HepG2 (cell line): Measurements from ENCODE around the gene PGS1. TPM values are rescaled to one million over a fixed set of nuclear protein-coding genes. Genes with fewer than 3 reads are reported as not detected.
A peak's percentile ranks its signal among the peaks of the same experiment; 100 is the strongest.

Experiments
- ATAC-seq: fragments of 200-7000 bp; cut with Tn5 transposase; 3 replicates; pipeline ENCODE4 v1.9.1; 2020; ENCODE audit warnings: mild to moderate bottlenecking, moderate library complexity
- BruUV-seq: library from RNA; stranded (reverse); fragments of 400-500 nt; replicated peaks from 2 replicates; lab custom pipeline; 2021; lab: Mats Ljungman, UMichigan
- CTCF ChIA-PET: fragments of 300-600 bp; formaldehyde crosslinking; extraction: SDS; loops from one replicate; lab custom pipeline; 2021; ENCODE audit warnings: low total read pairs, inconsistent platforms, low intra/inter-chr PET ratio; lab: Yijun Ruan, JAX
- POLR2A ChIA-PET: fragments of 350-600 bp; sonication (Branson Sonifier 250); formaldehyde crosslinking; loops from one replicate; lab custom pipeline; 2020; ENCODE audit warnings: antibody characterized with exemption, inconsistent platforms; lab: Yijun Ruan, JAX
- DNase-seq: peaks from one replicate; pipeline ENCODE4 v3.0.0-alpha.2; 2015; ENCODE audit warnings: low spot score
- FAIRE-seq: peaks from 3 replicates; lab custom pipeline; 2011; peaks lifted over from hg19 to GRCh38; lab: Jason Lieb, UNC
- H2AFZ ChIP-seq: one replicate; pipeline ENCODE4 v1.6.1; 2011; ENCODE audit warnings: low read length, inconsistent platforms
- H3K27ac ChIP-seq: fragments of 300-600 bp; 3 replicates; pipeline ENCODE4 v1.8.0; 2011; ENCODE audit warnings: mixed run types, mild to moderate bottlenecking, mixed read lengths, low read length, inconsistent platforms; ENCODE audit not compliant: insufficient read depth; ENCODE audit errors: extremely low read length
- H3K27me3 ChIP-seq, 2 experiments: fragments of 200-600 bp in 1 of 2; 2 replicates in 1 of 2; 3 replicates in 1 of 2; pipeline versions ENCODE4 v1.6.0 to v1.8.0; 2011; ENCODE audit warnings: low read length in 2 of 2, mild to moderate bottlenecking in 2 of 2, moderate library complexity in 2 of 2, inconsistent platforms in 1 of 2; ENCODE audit not compliant: insufficient read depth in 2 of 2, control insufficient read depth in 1 of 2
- H3K36me3 ChIP-seq, 2 experiments: fragments of 200-600 bp in 1 of 2; replicated peaks in 1 of 2; 2 replicates in 1 of 2; 3 replicates in 1 of 2; pipeline versions ENCODE4 v1.5.1 to v1.8.0; 2011; ENCODE audit warnings: low read length in 2 of 2, inconsistent platforms in 1 of 2; ENCODE audit not compliant: insufficient read depth in 2 of 2, control insufficient read depth in 1 of 2
- H3K4me1 ChIP-seq: 2 replicates; pipeline ENCODE4 v1.5.1; 2012; ENCODE audit warnings: low read length, inconsistent platforms; ENCODE audit not compliant: insufficient read depth
- H3K4me2 ChIP-seq: 2 replicates; pipeline ENCODE4 v1.6.0; 2011; ENCODE audit warnings: low read depth, low read length, inconsistent platforms
- H3K4me3 ChIP-seq, 3 experiments: fragments of 200-600 bp in 1 of 3; sonication (generic), shearing (Covaris generic) in 1 of 3; replicated peaks in 1 of 3; 2 replicates each; pipeline ENCODE4 v1.5.1; 2011 to 2016; ENCODE audit warnings: low read length in 3 of 3, inconsistent platforms in 2 of 3, low read depth in 2 of 3, mild to moderate bottlenecking in 2 of 3, control low read depth in 1 of 3, mixed read lengths in 1 of 3; ENCODE audit not compliant: insufficient read depth in 1 of 3
- H3K79me2 ChIP-seq: one replicate; pipeline ENCODE4 v1.6.1; 2011; ENCODE audit warnings: low read length, inconsistent platforms; ENCODE audit not compliant: insufficient read depth
- H3K9ac ChIP-seq: 2 replicates; pipeline ENCODE4 v1.6.0; 2011; ENCODE audit warnings: mild to moderate bottlenecking, low read depth, low read length, inconsistent platforms; ENCODE audit not compliant: insufficient read depth
- H3K9me3 ChIP-seq: 2 replicates; pipeline ENCODE4 v1.5.1; 2012; ENCODE audit warnings: mild to moderate bottlenecking, low read length
- H4K20me1 ChIP-seq: 2 replicates; pipeline ENCODE4 v1.6.0; 2011; ENCODE audit warnings: inconsistent platforms, mild to moderate bottlenecking, low read length, moderate library complexity; ENCODE audit not compliant: insufficient read depth
- AGO2 ChIP-seq: fragments of 200-400 bp; formaldehyde crosslinking; optimal IDR thresholded peaks from 2 replicates; pipeline ENCODE3; 2017; ENCODE audit warnings: mild to moderate bottlenecking, low read depth, low read length, moderate library complexity
- ATAD3A ChIP-seq: sonication (generic); formaldehyde crosslinking; IDR thresholded peaks from 2 replicates; pipeline ENCODE4 v1.4.0; 2020; ENCODE audit warnings: missing genetic modification reagents
- ATRX ChIP-seq: sonication (generic); formaldehyde crosslinking; IDR thresholded peaks from 2 replicates; pipeline ENCODE4 v1.4.0; 2020; ENCODE audit warnings: missing genetic modification reagents, borderline replicate concordance
- FOXO1 ChIP-seq: sonication (generic); formaldehyde crosslinking; IDR thresholded peaks from 2 replicates; pipeline ENCODE4 v1.4.0; 2020; ENCODE audit warnings: missing genetic modification reagents
- GATAD2A ChIP-seq: IDR thresholded peaks from 2 replicates; pipeline ENCODE4 v1.6.1; 2016
- IRF9 ChIP-seq: sonication (generic); formaldehyde crosslinking; IDR thresholded peaks from 2 replicates; pipeline ENCODE4 v1.8.0; 2022; ENCODE audit warnings: missing genetic modification reagents, mild to moderate bottlenecking, borderline replicate concordance
- JDP2 ChIP-seq: sonication (generic); formaldehyde crosslinking; IDR thresholded peaks from 2 replicates; pipeline ENCODE4 v1.8.1; 2022; ENCODE audit warnings: missing genetic modification reagents, borderline replicate concordance
- MLXIP ChIP-seq: sonication (generic); formaldehyde crosslinking; IDR thresholded peaks from 2 replicates; pipeline ENCODE4 v1.9.0; 2021; ENCODE audit warnings: missing genetic modification reagents, borderline replicate concordance
- SALL2 ChIP-seq: sonication (generic); formaldehyde crosslinking; IDR thresholded peaks from 2 replicates; pipeline ENCODE4 v1.8.1; 2023; ENCODE audit warnings: mild to moderate bottlenecking, missing genetic modification reagents, inconsistent platforms
- SIX4 ChIP-seq: sonication (generic); formaldehyde crosslinking; IDR thresholded peaks from 2 replicates; pipeline ENCODE4 v1.4.0; 2020; ENCODE audit warnings: missing genetic modification reagents
- STAT5B ChIP-seq: sonication (generic); formaldehyde crosslinking; IDR thresholded peaks from 2 replicates; pipeline ENCODE4 v1.4.0; 2020; ENCODE audit warnings: missing genetic modification reagents
- TCF7 ChIP-seq: sonication (generic); IDR thresholded peaks from 2 replicates; pipeline ENCODE4 v1.6.1; 2016; ENCODE audit warnings: antibody characterized with exemption, low read depth
- ZFP91 ChIP-seq: sonication (generic); formaldehyde crosslinking; IDR thresholded peaks from 2 replicates; pipeline ENCODE4 v1.9.0; 2022; ENCODE audit warnings: missing genetic modification reagents, mild to moderate bottlenecking, borderline replicate concordance
- ZNF557 ChIP-seq: sonication (generic); formaldehyde crosslinking; IDR thresholded peaks from 2 replicates; pipeline ENCODE4 v1.4.0; 2020; ENCODE audit warnings: missing genetic modification reagents
- ZNF776 ChIP-seq: sonication (generic); formaldehyde crosslinking; IDR thresholded peaks from 2 replicates; pipeline ENCODE4 v1.4.0; 2020; ENCODE audit warnings: mild to moderate bottlenecking, missing genetic modification reagents
- WGBS: methylation state at CpG from one replicate; pipeline ENCODE4 v1.1.6; 2017; ENCODE audit warnings: low lambda C conversion rate; 5-methylcytosine and 5-hydroxymethylcytosine counted together
- in situ Hi-C: cut with HindIII; loops from 2 replicates; pipeline ENCODE4 v1.10.0; 2017; ENCODE audit warnings: low pct_unique_long_range_greater_than_20kb; ENCODE audit not compliant: extremely low pct_ligation_motif_present
- intact Hi-C: fragments of 100-400 bp; cut with micrococcal nuclease; formaldehyde crosslinking; loops from one replicate; pipeline ENCODE4 v1.10.0; 2022; ENCODE audit not compliant: unreplicated experiment
- polyA plus RNA-seq, 8 experiments: library from polyadenylated mRNA; depleted of rRNA in 3 of 8; stranded (reverse) in 7 of 8; unstranded in 1 of 8; fragments of >200 nt; fragmentation: Illumina TruSeq in 4 of 8; extraction: Trizol in 4 of 8; gene quantifications; 2 replicates each; pipeline versions ENCODE4 v1.2.1 to v1.2.3, GENCODE V29; 2011 to 2016; ENCODE audit warnings: low read depth in 4 of 8, missing spikeins in 1 of 8, mixed read lengths in 1 of 8; ENCODE audit not compliant: insufficient read depth in 1 of 8
- total RNA-seq, 5 experiments: library from RNA; depleted of rRNA; stranded (reverse); fragments of >200 nt; fragmentation: Illumina TruSeq; extraction: Trizol; gene quantifications; 2 replicates each; pipeline ENCODE4 v1.2.3, GENCODE V29; 2016; ENCODE audit warnings: low read depth in 1 of 5

Gene PGS1
- total and polyA plus RNA-seq, 2 of the 13 experiments (the other 11 are each of a cell fraction or from before 2014, with no cell fraction given), result 25.9 to 31.5 TPM

GRCh38 chr17:78414178-78415162 lies 36.0 kb downstream of the PGS1 start:
- H3K36me3 ChIP-seq, result peaks cover 14 to 40% of the 10 kb centered on the region in 2 experiments
- TF ChIP-seq JDP2 (CRISPR knock-in tag) (no peak), ZNF776 (0 out of 2 replicates have a peak, but pooled peaks have one; percentile 16), IRF9 (CRISPR knock-in tag) (no peak), ATRX (CRISPR knock-in tag) (no peak), SALL2 (no peak), ZNF557 (CRISPR knock-in tag) (no peak), ZFP91 (peak; percentile 22; the same call in 1 of the 2 replicates), FOXO1 (CRISPR knock-in tag) (no peak), TCF7 (no peak), ATAD3A (CRISPR knock-in tag) (0 out of 2 replicates have a peak, but pooled peaks have one; percentile 66), SIX4 (CRISPR knock-in tag) (no peak), GATAD2A (no peak), MLXIP (CRISPR knock-in tag) (no peak), AGO2 (peak; percentile 73), STAT5B (CRISPR knock-in tag) (no peak)
- TF ChIP-seq, all 625 proteins: peak for 4
- Histone ChIP-seq H3K79me2 (no peaks in the 10 kb centered on the region), H3K4me3 (no peak overlapping the region), H3K27me3 (no peaks in the 10 kb centered on the region), H3K9ac (no peak overlapping the region), H3K9me3 (no peaks in the 10 kb centered on the region), H3K27ac (no peak overlapping the region), H3K4me1 (no peaks in the 10 kb centered on the region), H4K20me1 (peaks cover 12% of the 10 kb centered on the region; the same call in 1 of the 2 replicates), H3K4me2 (no peak overlapping the region), H2AFZ (no peak overlapping the region)
- FAIRE-seq, result no peak
- 96% methylated on average over 33 of the region's 34 CpGs for WGBS
- no TSS peak for BruUV-seq
- no peak for DNase-seq
- ChIA-PET CTCF (no interaction called here), POLR2A (no interaction called here)
- intact Hi-C loops, result no loop called here
- in situ Hi-C loops, result no loop called here
- ATAC-seq, result no peak
